SK-N-SH (cell line): ENCODE data around the gene ADAMTS13. TPM values are rescaled to one million over a fixed set of nuclear protein-coding genes. Genes with fewer than 3 reads are reported as not detected.

Experiments used
- CTCF ChIA-PET: fragments of 300-600, 350-600 bp; formaldehyde crosslinking; extraction: SDS; loops from one replicate; lab custom pipeline; 2021; lab: Yijun Ruan, JAX
- POLR2A ChIA-PET: fragments of 350-600 bp; sonication (Branson Sonifier 250); formaldehyde crosslinking; extraction: SDS; loops from one replicate; lab custom pipeline; 2020; ENCODE audit warnings: antibody characterized with exemption, inconsistent platforms; lab: Yijun Ruan, JAX
- DNase-seq: peaks from one replicate; pipeline ENCODE4 v3.0.0; 2012
- H2AFZ ChIP-seq: fragments of 200-600 bp; sonication (generic); 2 replicates; pipeline ENCODE4 v1.8.1; 2016; ENCODE audit warnings: antibody characterized with exemption, mild to moderate bottlenecking, low read depth
- H3F3A ChIP-seq: fragments of 200-600 bp; sonication (generic); replicated peaks from 2 replicates; pipeline ENCODE3; 2016; ENCODE audit warnings: antibody characterized with exemption, mild to moderate bottlenecking; ENCODE audit not compliant: insufficient read depth
- H3K27ac ChIP-seq, 2 experiments: fragments of 200-500 bp in 1 of 2; fragments of 200-600 bp in 1 of 2; sonication (Bioruptor generic) in 1 of 2; sonication (generic), shearing (Covaris generic) in 1 of 2; 2 replicates each; pipeline versions ENCODE4 v1.5.1 to v1.6.1; 2014 to 2016; ENCODE audit warnings: low read depth in 2 of 2, inconsistent platforms in 1 of 2, low read length in 1 of 2, mild to moderate bottlenecking in 1 of 2, mixed read lengths in 1 of 2
- H3K27me3 ChIP-seq: fragments of 200-600 bp; sonication (generic), shearing (Covaris generic); 2 replicates; pipeline ENCODE4 v1.6.1; 2016; ENCODE audit warnings: mixed run types; ENCODE audit not compliant: insufficient read depth
- H3K36me3 ChIP-seq, 2 experiments: fragments of 200-500 bp in 1 of 2; fragments of 200-600 bp in 1 of 2; sonication (Bioruptor generic) in 1 of 2; sonication (generic) in 1 of 2; replicated peaks in 1 of 2; 2 replicates each; pipeline versions ENCODE3 to v1.5.1; 2014 to 2016; ENCODE audit warnings: low read length in 1 of 2, mild to moderate bottlenecking in 1 of 2; ENCODE audit not compliant: insufficient read depth in 2 of 2, control insufficient read depth in 1 of 2
- H3K4me1 ChIP-seq, 2 experiments: fragments of 200-500 bp in 1 of 2; fragments of 200-600 bp in 1 of 2; sonication (Bioruptor generic) in 1 of 2; sonication (generic), shearing (Covaris generic) in 1 of 2; 2 replicates each; pipeline versions ENCODE4 v1.5.1 to v1.6.1; 2014 to 2016; ENCODE audit warnings: low read depth in 1 of 2, low read length in 1 of 2, mixed run types in 1 of 2; ENCODE audit not compliant: insufficient read depth in 2 of 2, control insufficient read depth in 1 of 2
- H3K4me2 ChIP-seq: fragments of 200-600 bp; sonication (generic), shearing (Covaris generic); 2 replicates; pipeline ENCODE4 v1.6.1; 2017; ENCODE audit warnings: mixed run types
- H3K4me3 ChIP-seq, 2 experiments: fragments of 200-500 bp in 1 of 2; fragments of 200-600 bp in 1 of 2; sonication (Bioruptor generic) in 1 of 2; sonication (generic), shearing (Covaris generic) in 1 of 2; 2 replicates each; pipeline versions ENCODE4 v1.5.1 to v1.8.1; 2014 to 2016; ENCODE audit warnings: low read depth in 2 of 2, inconsistent platforms in 1 of 2, low read length in 1 of 2, mild to moderate bottlenecking in 1 of 2, mixed read lengths in 1 of 2, moderate library complexity in 1 of 2
- H3K79me2 ChIP-seq: fragments of 200-600 bp; sonication (generic); 2 replicates; pipeline ENCODE4 v1.8.1; 2017; ENCODE audit warnings: mild to moderate bottlenecking; ENCODE audit not compliant: insufficient read depth
- H3K9ac ChIP-seq: fragments of 200-600 bp; sonication (generic); 2 replicates; pipeline ENCODE4 v1.6.1; 2017; ENCODE audit warnings: mixed run types
- H3K9me2 ChIP-seq: fragments of 200-600 bp; sonication (generic); 2 replicates; pipeline ENCODE4 v1.6.1; 2017; ENCODE audit warnings: mixed run types
- H3K9me3 ChIP-seq: fragments of 200-600 bp; sonication (generic); 2 replicates; pipeline ENCODE4 v1.6.1; 2017; ENCODE audit warnings: mixed run types, mild to moderate bottlenecking, moderate library complexity
- H4K20me1 ChIP-seq: fragments of 200-600 bp; sonication (generic); 2 replicates; pipeline ENCODE4 v1.6.1; 2017; ENCODE audit warnings: mild to moderate bottlenecking, mixed run types; ENCODE audit not compliant: insufficient read depth
- CHD2 ChIP-seq: fragments of 150-350 bp; IDR thresholded peaks from 2 replicates; pipeline ENCODE4 v1.6.1; 2018; ENCODE audit warnings: low read length; ENCODE audit not compliant: partially characterized antibody
- EP300 ChIP-seq, 2 experiments: IDR thresholded peaks; 2 replicates each; pipeline versions ENCODE4 v1.4.0 to v1.6.1; 2012; ENCODE audit warnings: borderline replicate concordance in 1 of 2, low read depth in 1 of 2, low read length in 1 of 2
- FOXJ3 ChIP-seq: sonication (generic); formaldehyde crosslinking; IDR thresholded peaks from 2 replicates; pipeline ENCODE4 v1.5.1; 2020; ENCODE audit warnings: mild to moderate bottlenecking, missing genetic modification reagents
- FOXM1 ChIP-seq: IDR thresholded peaks from 2 replicates; pipeline ENCODE4 v1.4.0; 2012; ENCODE audit warnings: low read depth, mild to moderate bottlenecking
- GABPA ChIP-seq: IDR thresholded peaks from 2 replicates; pipeline ENCODE4 v1.4.0; 2012; ENCODE audit warnings: low read depth, mild to moderate bottlenecking
- MEF2A ChIP-seq: IDR thresholded peaks from 2 replicates; pipeline ENCODE4 v1.4.0; 2012; ENCODE audit warnings: low read depth, borderline replicate concordance
- NFIC ChIP-seq: IDR thresholded peaks from 2 replicates; pipeline ENCODE4 v1.4.0; 2012; ENCODE audit warnings: borderline replicate concordance
- POLR2AphosphoS5 ChIP-seq: IDR thresholded peaks from 2 replicates; pipeline ENCODE4 v1.6.1; 2012; ENCODE audit warnings: low read depth, low read length
- RFX5 ChIP-seq: IDR thresholded peaks from 2 replicates; pipeline ENCODE4 v1.6.1; 2012; ENCODE audit warnings: mild to moderate bottlenecking, improper control_type of control experiment, low read length
- SMC3 ChIP-seq: IDR thresholded peaks from 2 replicates; pipeline ENCODE4 v1.6.1; 2012; ENCODE audit warnings: low read depth, low read length, improper control_type of control experiment
- TAF1 ChIP-seq: IDR thresholded peaks from 2 replicates; pipeline ENCODE4 v1.6.1; 2012; ENCODE audit warnings: low read depth, mild to moderate bottlenecking, low read length, moderate library complexity, borderline replicate concordance
- YY1 ChIP-seq: IDR thresholded peaks from 2 replicates; pipeline ENCODE4 v1.4.0; 2012; ENCODE audit warnings: low read depth, mild to moderate bottlenecking
- WGBS: methylation state at CpG from one replicate; pipeline ENCODE4 v1.1.6; 2017; ENCODE audit warnings: low lambda C conversion rate; 5-methylcytosine and 5-hydroxymethylcytosine counted together
- polyA plus RNA-seq, 3 experiments: library from polyadenylated mRNA; depleted of rRNA; stranded (reverse); fragments of >200 nt; gene quantifications; 2 replicates each; pipeline ENCODE4 v1.2.3, GENCODE V29; 2012
- TF ChIP-seq, protein P1 (sequence below): IDR thresholded peaks from 2 replicates; pipeline ENCODE4 v1.6.1; 2012; ENCODE audit warnings: mild to moderate bottlenecking, low read depth, low read length, moderate library complexity
- TF ChIP-seq, protein P2 (sequence below): fragments of 150-350 bp; IDR thresholded peaks from 2 replicates; pipeline ENCODE4 v1.6.1; 2016; ENCODE audit warnings: mild to moderate bottlenecking, low read depth, low read length
- TF ChIP-seq, protein P3 (sequence below): fragments of 200-600 bp; sonication (generic); IDR thresholded peaks from 2 replicates; pipeline ENCODE4 v1.6.1; 2017; ENCODE audit warnings: antibody characterized with exemption, mild to moderate bottlenecking, moderate library complexity
- TF ChIP-seq, protein P4 (sequence below): IDR thresholded peaks from 2 replicates; pipeline ENCODE4 v1.4.0; 2012; ENCODE audit warnings: low read depth, borderline replicate concordance
- TF ChIP-seq, protein P5 (sequence below): IDR thresholded peaks from 2 replicates; pipeline ENCODE4; 2012

ADAMTS13 gene
- polyA plus RNA-seq, 1 of the 3 experiments (the other 2 are of a cell fraction) = 10.6 TPM

DNA sequence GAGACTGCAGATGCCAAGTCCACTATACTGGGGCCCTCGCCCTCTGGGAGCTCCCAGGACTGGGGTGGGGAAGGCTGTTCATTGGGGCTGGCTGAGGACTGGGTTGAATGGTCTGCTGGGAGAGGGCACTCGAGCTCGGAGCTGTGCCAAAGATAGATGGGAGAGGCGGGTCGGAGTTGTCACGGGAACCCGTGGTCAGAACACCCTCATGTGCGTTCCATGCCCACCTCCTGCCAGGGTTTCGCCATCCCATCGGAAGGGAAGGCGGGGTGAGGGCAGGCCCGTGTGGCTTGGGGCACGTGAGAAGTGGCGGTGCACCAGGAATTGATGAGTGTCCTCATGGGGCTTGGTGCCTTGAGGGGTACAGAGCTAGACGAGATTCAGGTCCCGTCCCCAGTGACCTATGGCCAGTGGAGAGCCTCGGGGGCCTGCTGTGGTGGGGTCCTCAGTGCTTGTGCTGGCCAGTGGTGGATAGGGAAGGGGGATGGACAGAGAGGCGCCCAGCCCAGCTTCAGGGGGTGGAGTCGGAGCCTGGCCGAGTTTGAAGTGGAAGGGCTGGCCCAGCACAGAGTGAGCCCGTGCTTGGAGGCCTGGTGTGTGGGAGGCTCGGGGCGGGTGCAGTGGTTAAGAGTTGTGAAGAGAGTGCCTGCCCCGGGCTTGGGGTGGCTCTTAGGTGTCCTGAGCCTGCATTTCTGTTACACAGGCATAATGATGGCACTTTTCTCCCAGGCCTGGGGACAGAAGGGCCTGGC is 41.9 kb downstream of the ADAMTS13 start:
- Histone ChIP-seq H3K9me3 (no peaks in the 10 kb centered on the region), H3K9ac (no peak overlapping the region), H3K79me2 (no peaks in the 10 kb centered on the region), H2AFZ (no peak overlapping the region), H3K4me3 (no peak overlapping the region), H3K27me3 (no peaks in the 10 kb centered on the region), H3K27ac (no peak overlapping the region), H3K36me3 (peaks cover 0 to 15% of the 10 kb centered on the region in 2 experiments), H3K4me1 (peaks cover 0 to 20% of the 10 kb centered on the region in 2 experiments; a peak in 1 of 4 replicates), H3K4me2 (no peak overlapping the region), H3F3A (peaks cover 10% of the 10 kb centered on the region), H4K20me1 (no peaks in the 10 kb centered on the region), H3K9me2 (no peaks in the 10 kb centered on the region)
- CTCF ChIA-PET = interaction anchor here (0.8 kb wide), 1 partner anchor 23 kb away, joined by 3 read pairs; no protein-coding TSS in a partner anchor
- TF ChIP-seq, protein P1, sequence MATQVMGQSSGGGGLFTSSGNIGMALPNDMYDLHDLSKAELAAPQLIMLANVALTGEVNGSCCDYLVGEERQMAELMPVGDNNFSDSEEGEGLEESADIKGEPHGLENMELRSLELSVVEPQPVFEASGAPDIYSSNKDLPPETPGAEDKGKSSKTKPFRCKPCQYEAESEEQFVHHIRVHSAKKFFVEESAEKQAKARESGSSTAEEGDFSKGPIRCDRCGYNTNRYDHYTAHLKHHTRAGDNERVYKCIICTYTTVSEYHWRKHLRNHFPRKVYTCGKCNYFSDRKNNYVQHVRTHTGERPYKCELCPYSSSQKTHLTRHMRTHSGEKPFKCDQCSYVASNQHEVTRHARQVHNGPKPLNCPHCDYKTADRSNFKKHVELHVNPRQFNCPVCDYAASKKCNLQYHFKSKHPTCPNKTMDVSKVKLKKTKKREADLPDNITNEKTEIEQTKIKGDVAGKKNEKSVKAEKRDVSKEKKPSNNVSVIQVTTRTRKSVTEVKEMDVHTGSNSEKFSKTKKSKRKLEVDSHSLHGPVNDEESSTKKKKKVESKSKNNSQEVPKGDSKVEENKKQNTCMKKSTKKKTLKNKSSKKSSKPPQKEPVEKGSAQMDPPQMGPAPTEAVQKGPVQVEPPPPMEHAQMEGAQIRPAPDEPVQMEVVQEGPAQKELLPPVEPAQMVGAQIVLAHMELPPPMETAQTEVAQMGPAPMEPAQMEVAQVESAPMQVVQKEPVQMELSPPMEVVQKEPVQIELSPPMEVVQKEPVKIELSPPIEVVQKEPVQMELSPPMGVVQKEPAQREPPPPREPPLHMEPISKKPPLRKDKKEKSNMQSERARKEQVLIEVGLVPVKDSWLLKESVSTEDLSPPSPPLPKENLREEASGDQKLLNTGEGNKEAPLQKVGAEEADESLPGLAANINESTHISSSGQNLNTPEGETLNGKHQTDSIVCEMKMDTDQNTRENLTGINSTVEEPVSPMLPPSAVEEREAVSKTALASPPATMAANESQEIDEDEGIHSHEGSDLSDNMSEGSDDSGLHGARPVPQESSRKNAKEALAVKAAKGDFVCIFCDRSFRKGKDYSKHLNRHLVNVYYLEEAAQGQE = no peak
- TF ChIP-seq CHD2 = no peak
- no peak for TF ChIP-seq EP300 (IDR thresholded peaks at IDR 0.05; ENCODE audit: borderline replicate concordance in 1 of 2, low read depth in 1 of 2, low read length in 1 of 2)
- no peak for TF ChIP-seq MEF2A
- TF ChIP-seq, protein P2, sequence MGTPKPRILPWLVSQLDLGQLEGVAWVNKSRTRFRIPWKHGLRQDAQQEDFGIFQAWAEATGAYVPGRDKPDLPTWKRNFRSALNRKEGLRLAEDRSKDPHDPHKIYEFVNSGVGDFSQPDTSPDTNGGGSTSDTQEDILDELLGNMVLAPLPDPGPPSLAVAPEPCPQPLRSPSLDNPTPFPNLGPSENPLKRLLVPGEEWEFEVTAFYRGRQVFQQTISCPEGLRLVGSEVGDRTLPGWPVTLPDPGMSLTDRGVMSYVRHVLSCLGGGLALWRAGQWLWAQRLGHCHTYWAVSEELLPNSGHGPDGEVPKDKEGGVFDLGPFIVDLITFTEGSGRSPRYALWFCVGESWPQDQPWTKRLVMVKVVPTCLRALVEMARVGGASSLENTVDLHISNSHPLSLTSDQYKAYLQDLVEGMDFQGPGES = no peak
- no peak for TF ChIP-seq NFIC
- TF ChIP-seq FOXJ3 (CRISPR knock-in tag) = no peak
- no peak for TF ChIP-seq FOXM1
- TF ChIP-seq, protein P3, sequence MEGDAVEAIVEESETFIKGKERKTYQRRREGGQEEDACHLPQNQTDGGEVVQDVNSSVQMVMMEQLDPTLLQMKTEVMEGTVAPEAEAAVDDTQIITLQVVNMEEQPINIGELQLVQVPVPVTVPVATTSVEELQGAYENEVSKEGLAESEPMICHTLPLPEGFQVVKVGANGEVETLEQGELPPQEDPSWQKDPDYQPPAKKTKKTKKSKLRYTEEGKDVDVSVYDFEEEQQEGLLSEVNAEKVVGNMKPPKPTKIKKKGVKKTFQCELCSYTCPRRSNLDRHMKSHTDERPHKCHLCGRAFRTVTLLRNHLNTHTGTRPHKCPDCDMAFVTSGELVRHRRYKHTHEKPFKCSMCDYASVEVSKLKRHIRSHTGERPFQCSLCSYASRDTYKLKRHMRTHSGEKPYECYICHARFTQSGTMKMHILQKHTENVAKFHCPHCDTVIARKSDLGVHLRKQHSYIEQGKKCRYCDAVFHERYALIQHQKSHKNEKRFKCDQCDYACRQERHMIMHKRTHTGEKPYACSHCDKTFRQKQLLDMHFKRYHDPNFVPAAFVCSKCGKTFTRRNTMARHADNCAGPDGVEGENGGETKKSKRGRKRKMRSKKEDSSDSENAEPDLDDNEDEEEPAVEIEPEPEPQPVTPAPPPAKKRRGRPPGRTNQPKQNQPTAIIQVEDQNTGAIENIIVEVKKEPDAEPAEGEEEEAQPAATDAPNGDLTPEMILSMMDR = no peak
- TF ChIP-seq TAF1 = no peak
- no peak for TF ChIP-seq YY1
- no peak for TF ChIP-seq POLR2AphosphoS5
- no peak for TF ChIP-seq RFX5
- TF ChIP-seq, protein P4, sequence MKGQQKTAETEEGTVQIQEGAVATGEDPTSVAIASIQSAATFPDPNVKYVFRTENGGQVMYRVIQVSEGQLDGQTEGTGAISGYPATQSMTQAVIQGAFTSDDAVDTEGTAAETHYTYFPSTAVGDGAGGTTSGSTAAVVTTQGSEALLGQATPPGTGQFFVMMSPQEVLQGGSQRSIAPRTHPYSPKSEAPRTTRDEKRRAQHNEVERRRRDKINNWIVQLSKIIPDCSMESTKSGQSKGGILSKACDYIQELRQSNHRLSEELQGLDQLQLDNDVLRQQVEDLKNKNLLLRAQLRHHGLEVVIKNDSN = no peak
- no peak for TF ChIP-seq GABPA
- TF ChIP-seq SMC3 = no peak
- TF ChIP-seq, protein P5, sequence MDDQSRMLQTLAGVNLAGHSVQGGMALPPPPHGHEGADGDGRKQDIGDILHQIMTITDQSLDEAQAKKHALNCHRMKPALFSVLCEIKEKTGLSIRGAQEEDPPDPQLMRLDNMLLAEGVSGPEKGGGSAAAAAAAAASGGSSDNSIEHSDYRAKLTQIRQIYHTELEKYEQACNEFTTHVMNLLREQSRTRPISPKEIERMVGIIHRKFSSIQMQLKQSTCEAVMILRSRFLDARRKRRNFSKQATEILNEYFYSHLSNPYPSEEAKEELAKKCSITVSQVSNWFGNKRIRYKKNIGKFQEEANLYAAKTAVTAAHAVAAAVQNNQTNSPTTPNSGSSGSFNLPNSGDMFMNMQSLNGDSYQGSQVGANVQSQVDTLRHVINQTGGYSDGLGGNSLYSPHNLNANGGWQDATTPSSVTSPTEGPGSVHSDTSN = no peak
- WGBS = 93% methylated on average over 23 of the region's 24 CpGs
- no peak for DNase-seq
- POLR2A ChIA-PET = no interaction called here
